IMR-90 (cell line): ENCODE data around the gene ABCA7. TPM values are rescaled to one million over a fixed set of nuclear protein-coding genes. Genes with fewer than 3 reads are reported as not detected.

Experiments used
- ATAC-seq: fragments of 200-7000 bp; cut with Tn5 transposase; 2 replicates; pipeline ENCODE4 v1.9.1; 2020; ENCODE audit warnings: low read depth, mild to moderate bottlenecking, moderate library complexity
- BruUV-seq: library from RNA; stranded (reverse); fragments of 400-500 nt; replicated peaks from 2 replicates; lab custom pipeline; 2021; lab: Mats Ljungman, UMichigan
- CTCF ChIA-PET: fragments of 300-600 bp; formaldehyde crosslinking; extraction: SDS; loops from one replicate; lab custom pipeline; 2021; ENCODE audit warnings: antibody characterized with exemption; lab: Yijun Ruan, JAX
- POLR2A ChIA-PET: fragments of 300-600 bp; sonication (Branson Sonifier 250); formaldehyde crosslinking; loops from one replicate; lab custom pipeline; 2022; ENCODE audit warnings: antibody characterized with exemption; ENCODE audit not compliant: unreplicated experiment; lab: Charles Lee
- DNase-seq: peaks from one replicate; pipeline ENCODE4 v3.0.0; 2013
- H2AFZ ChIP-seq: replicated peaks from 2 replicates; pipeline ENCODE3; 2013; ENCODE audit warnings: low read length, mild to moderate bottlenecking; ENCODE audit not compliant: poor library complexity
- H2AK5ac ChIP-seq: 2 replicates; pipeline ENCODE4 v1.6.1; 2013; ENCODE audit warnings: low read depth, low read length, inconsistent platforms
- H2AK9ac ChIP-seq: replicated peaks from 2 replicates; pipeline ENCODE3; 2013; ENCODE audit warnings: mild to moderate bottlenecking, low read depth, low read length, moderate library complexity; ENCODE audit not compliant: poor library complexity
- H2BK120ac ChIP-seq: 2 replicates; pipeline ENCODE4 v1.6.1; 2013; ENCODE audit warnings: low read depth, low read length, inconsistent platforms
- H2BK15ac ChIP-seq: 3 replicates; pipeline ENCODE4 v1.6.1; 2013; ENCODE audit warnings: low read depth, low read length, inconsistent platforms
- H2BK20ac ChIP-seq: 2 replicates; pipeline ENCODE4 v1.6.1; 2013; ENCODE audit warnings: low read depth, mild to moderate bottlenecking, inconsistent platforms, low read length, moderate library complexity
- H2BK5ac ChIP-seq: 2 replicates; pipeline ENCODE4 v1.6.1; 2013; ENCODE audit warnings: mild to moderate bottlenecking, low read depth, low read length, inconsistent platforms; ENCODE audit not compliant: poor library complexity, severe bottlenecking
- H3K14ac ChIP-seq: replicated peaks from 2 replicates; pipeline ENCODE4 v1.6.1; 2013; ENCODE audit warnings: low read depth, low read length, inconsistent platforms
- H3K18ac ChIP-seq: 2 replicates; pipeline ENCODE4 v1.6.1; 2013; ENCODE audit warnings: low read depth, low read length, control low read depth
- H3K23ac ChIP-seq: 2 replicates; pipeline ENCODE4 v1.6.1; 2013; ENCODE audit warnings: low read depth, low read length, inconsistent platforms
- H3K27ac ChIP-seq: 2 replicates; pipeline ENCODE4 v1.5.1; 2013; ENCODE audit warnings: mild to moderate bottlenecking, control low read depth, low read length; ENCODE audit not compliant: insufficient read depth
- H3K27me3 ChIP-seq: 2 replicates; pipeline ENCODE4 v1.6.1; 2013; ENCODE audit warnings: low read length; ENCODE audit not compliant: control insufficient read depth, insufficient read depth
- H3K36me3 ChIP-seq: 2 replicates; pipeline ENCODE4 v1.6.1; 2013; ENCODE audit warnings: low read length, mixed read lengths; ENCODE audit not compliant: control insufficient read depth, insufficient read depth
- H3K4ac ChIP-seq: 2 replicates; pipeline ENCODE4 v1.6.1; 2013; ENCODE audit warnings: low read depth, low read length, inconsistent platforms
- H3K4me1 ChIP-seq: 2 replicates; pipeline ENCODE4 v1.6.1; 2013; ENCODE audit warnings: low read length, mixed read lengths; ENCODE audit not compliant: control insufficient read depth, insufficient read depth
- H3K4me2 ChIP-seq: 2 replicates; pipeline ENCODE4 v1.6.1; 2013; ENCODE audit warnings: low read depth, mild to moderate bottlenecking, control low read depth, low read length, moderate library complexity
- H3K4me3 ChIP-seq: 2 replicates; pipeline ENCODE4 v1.5.1; 2013; ENCODE audit warnings: low read depth, mild to moderate bottlenecking, control low read depth, low read length, moderate library complexity; ENCODE audit not compliant: insufficient read depth
- H3K56ac ChIP-seq: 2 replicates; pipeline ENCODE4 v1.6.1; 2013; ENCODE audit warnings: low read length, inconsistent platforms; ENCODE audit not compliant: insufficient read depth; ENCODE audit errors: extremely low read depth
- H3K79me1 ChIP-seq, 2 experiments: 2 replicates each; pipeline ENCODE4 v1.6.1; 2013; ENCODE audit warnings: low read length in 2 of 2, inconsistent platforms in 1 of 2, low read depth in 1 of 2
- H3K9ac ChIP-seq: 2 replicates; pipeline ENCODE4 v1.6.1; 2013; ENCODE audit warnings: low read depth, low read length, control low read depth
- H3K9me1 ChIP-seq: 2 replicates; pipeline ENCODE4 v1.6.1; 2013; ENCODE audit warnings: low read length, inconsistent platforms; ENCODE audit not compliant: insufficient read depth
- H3K9me3 ChIP-seq: 2 replicates; pipeline ENCODE4 v1.6.1; 2013; ENCODE audit warnings: low read length; ENCODE audit not compliant: control insufficient read depth, insufficient read depth
- H4K20me1 ChIP-seq: 2 replicates; pipeline ENCODE4 v1.6.1; 2013; ENCODE audit warnings: low read length, inconsistent platforms; ENCODE audit not compliant: insufficient read depth
- H4K5ac ChIP-seq: 2 replicates; pipeline ENCODE4 v1.6.1; 2013; ENCODE audit warnings: mild to moderate bottlenecking, low read depth, low read length, control low read depth
- H4K8ac ChIP-seq, 2 experiments: 2 replicates each; pipeline ENCODE4 v1.6.1; 2013; ENCODE audit warnings: low read depth in 2 of 2, low read length in 2 of 2, control low read depth in 1 of 2, inconsistent platforms in 1 of 2
- H4K91ac ChIP-seq: 2 replicates; pipeline ENCODE4 v1.6.1; 2013; ENCODE audit warnings: low read depth, low read length, inconsistent platforms; ENCODE audit not compliant: insufficient read depth
- CEBPB ChIP-seq: IDR thresholded peaks from 2 replicates; pipeline ENCODE4 v1.6.1; 2012; ENCODE audit warnings: low read depth, low read length, improper control_type of control experiment
- FOS ChIP-seq: fragments of 150-350 bp; IDR thresholded peaks from 2 replicates; pipeline ENCODE4 v1.6.1; 2016; ENCODE audit warnings: low read depth, low read length
- RCOR1 ChIP-seq: IDR thresholded peaks from 2 replicates; pipeline ENCODE4 v1.6.1; 2012; ENCODE audit warnings: mild to moderate bottlenecking, low read length, improper control_type of control experiment; ENCODE audit not compliant: insufficient replicate concordance
- WGBS, 2 experiments: methylation state at CpG; one replicate each; pipeline versions ENCODE4 v1.1.5 to v1.1.7; 2013; ENCODE audit warnings: missing lambda C conversion rate in 2 of 2; ENCODE audit not compliant: insufficient read length in 1 of 2; ENCODE audit errors: extremely low coverage in 2 of 2; 5-methylcytosine and 5-hydroxymethylcytosine counted together
- dilution Hi-C: fragments of 300-500 bp; cut with HindIII; formaldehyde crosslinking; loops from one replicate; pipeline ENCODE4 v1.14.3; 2018; ENCODE audit warnings: low sequenced_read_pairs; ENCODE audit not compliant: unreplicated experiment
- in situ Hi-C: fragments of 300-500 bp; cut with MboI; formaldehyde crosslinking; loops from 3 replicates; pipeline ENCODE4 v1.14.3; 2019; ENCODE audit warnings: low sequenced_read_pairs, inconsistent platforms, mixed read lengths
- intact Hi-C: fragments of 100-400 bp; cut with micrococcal nuclease; formaldehyde crosslinking; loops from 2 replicates; pipeline ENCODE4 v1.10.0; 2022
- polyA plus RNA-seq, 3 experiments: library from polyadenylated mRNA; depleted of rRNA; stranded (reverse); fragments of >200 nt; gene quantifications; 2 replicates each; pipeline ENCODE4 v1.2.3, GENCODE V29; 2012; ENCODE audit warnings: low replicate concordance in 1 of 3
- total RNA-seq: library from RNA; depleted of rRNA; stranded (reverse); fragments of >200 nt; gene quantifications from 2 replicates; pipeline ENCODE4 v1.2.3, GENCODE V29; 2012

The ABCA7 gene
- total and polyA plus RNA-seq, 2 of the 4 experiments (the other 2 are of a cell fraction), result 0.36 to 3.3 TPM

GRCh38 chr19:1009981-1010538 is 29.8 kb upstream of the ABCA7 start:
- Histone ChIP-seq H3K27ac (peak overlapping the region; percentile 65), H3K4ac (peak overlapping the region; percentile 77), H3K4me1 (peaks cover 17% of the 10 kb centered on the region), H3K36me3 (peaks cover 38% of the 10 kb centered on the region), H2BK5ac (peak overlapping the region; percentile 71), H3K56ac (no peak overlapping the region), H4K5ac (no peak overlapping the region; the same call in 1 of the 2 replicates), H2AK5ac (peak overlapping the region; percentile 77), H2BK15ac (no peak overlapping the region), H4K91ac (peak overlapping the region; percentile 80), H4K8ac (peak overlapping the region in 1 of 2 experiments; percentile 8; a peak in 1 of 4 replicates), H3K79me1 (peaks cover 0 to 33% of the 10 kb centered on the region in 2 experiments; a peak in 3 of 4 replicates), H4K20me1 (peaks cover 46% of the 10 kb centered on the region), H2BK120ac (peak overlapping the region; percentile 53), H3K9ac (peak overlapping the region; percentile 17; the same call in 1 of the 2 replicates), H3K9me3 (no peaks in the 10 kb centered on the region), H3K4me2 (no peak overlapping the region; the same call in 1 of the 2 replicates), H2AK9ac (peak overlapping the region; percentile 73), H3K9me1 (no peaks in the 10 kb centered on the region), H2AFZ (peak overlapping the region; percentile 77), H3K23ac (no peak overlapping the region), H2BK20ac (no peak overlapping the region), H3K18ac (peak overlapping the region; percentile 26; the same call in 1 of the 2 replicates), H3K14ac (no peak overlapping the region), H3K27me3 (no peaks in the 10 kb centered on the region), H3K4me3 (no peak overlapping the region)
- intact Hi-C loops, result loop anchor here (2.0 kb wide), 1 partner anchor 231 kb away; the partner anchor contains the start of gene ATP5F1D
- 86% methylated on average over 7 of the region's 29 CpGs; no CpG with 5 or more reads in 1 of the 2 experiments for WGBS, 2 experiments
- BruUV-seq, result no TSS peak
- DNase-seq (no peak), ATAC-seq (peak; percentile 3)
- dilution Hi-C loops, result no loop called here
- in situ Hi-C loops, result no loop called here
- TF ChIP-seq FOS (no peak), CEBPB (no peak), RCOR1 (no peak)
- POLR2A ChIA-PET, result no interaction called here
- CTCF ChIA-PET, result interaction anchor here (0.7 to 1.4 kb wide), 2 partner anchors 12 to 30 kb away, joined by 3 read pairs; partner anchors contain the start of gene ABCA7
